ENCODE measurements around the gene HAUS7.

Gene HAUS7

GRCh38 chrX:153456161-153456560 lies 14.2 kb downstream of the HAUS7 start:
- no peak for DNase-seq (ENCODE audit: low read depth in 3 of 3)

DNA sequence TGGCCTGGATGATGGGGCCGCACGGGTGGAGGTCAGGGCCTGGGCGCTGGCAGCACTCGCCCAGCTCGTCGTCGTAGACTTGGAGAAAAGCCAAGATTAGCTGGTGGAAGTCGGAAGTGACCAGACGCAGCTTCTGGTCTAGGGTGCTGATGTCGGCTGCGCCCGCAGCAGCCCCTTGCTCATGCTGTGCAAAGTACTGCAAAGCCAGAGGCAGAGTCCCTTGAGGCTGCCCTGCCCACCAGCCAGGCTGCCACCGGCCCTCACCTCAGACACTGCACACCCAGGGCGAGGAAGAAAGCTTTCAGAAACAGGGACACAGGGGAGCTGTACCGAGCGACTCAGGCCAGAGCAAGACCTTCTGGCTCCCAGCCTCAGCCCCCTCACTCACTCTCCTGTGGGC lies 14.8 kb downstream of the HAUS7 start:
- DNase-seq (ENCODE audit: low read depth in 3 of 3): no peak

GRCh38 chrX:153454901-153455550 lies 15.3 kb downstream of the HAUS7 start:
- DNase-seq (ENCODE audit: low read depth in 3 of 3): no peak

GRCh38 chrX:153450949-153451277 lies 19.5 kb downstream of the HAUS7 start:
- no peak for DNase-seq (ENCODE audit: low read depth in 3 of 3)

DNA sequence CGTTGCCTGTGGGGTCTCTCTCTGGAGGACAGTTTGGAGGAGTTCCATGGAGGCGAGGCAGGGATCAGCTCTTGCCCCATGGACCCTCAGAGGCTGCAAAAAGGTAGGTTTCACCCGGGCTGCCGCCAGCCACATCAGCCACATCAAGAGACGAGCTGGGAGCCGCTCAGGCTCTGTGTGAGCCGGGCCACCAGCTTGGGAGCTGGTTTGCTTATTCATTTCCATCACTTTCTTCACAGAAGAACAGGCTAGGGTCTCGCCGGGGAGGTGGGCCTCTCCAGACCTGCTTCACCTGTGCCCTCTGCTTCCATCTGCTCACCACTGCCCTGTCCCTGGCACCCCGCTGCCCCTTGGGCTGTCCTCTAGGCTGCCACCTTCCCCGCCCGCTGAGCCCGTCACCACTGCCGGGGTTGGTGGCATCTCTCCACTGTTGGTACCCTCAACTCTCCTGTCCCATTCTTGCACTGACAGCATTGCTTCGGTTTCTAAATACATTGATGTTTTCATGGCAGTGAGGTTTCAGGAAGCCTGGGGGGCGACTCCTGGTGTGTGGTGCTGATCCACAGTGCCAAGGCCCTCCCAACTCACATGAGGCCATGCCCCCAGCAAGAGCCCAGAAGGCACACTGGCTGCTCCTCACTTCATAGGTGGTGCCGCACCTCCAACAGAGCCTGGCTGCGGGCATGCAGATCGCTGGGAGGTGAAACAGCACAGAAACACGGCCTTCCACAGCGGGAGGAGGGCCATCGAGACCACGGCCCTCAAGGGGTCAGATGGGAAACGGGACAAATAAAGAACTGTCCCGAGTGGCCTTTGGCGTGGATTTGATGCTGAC lies 20.0 kb downstream of the HAUS7 start:
- no peak for DNase-seq (ENCODE audit: low read depth in 3 of 3)

DNA sequence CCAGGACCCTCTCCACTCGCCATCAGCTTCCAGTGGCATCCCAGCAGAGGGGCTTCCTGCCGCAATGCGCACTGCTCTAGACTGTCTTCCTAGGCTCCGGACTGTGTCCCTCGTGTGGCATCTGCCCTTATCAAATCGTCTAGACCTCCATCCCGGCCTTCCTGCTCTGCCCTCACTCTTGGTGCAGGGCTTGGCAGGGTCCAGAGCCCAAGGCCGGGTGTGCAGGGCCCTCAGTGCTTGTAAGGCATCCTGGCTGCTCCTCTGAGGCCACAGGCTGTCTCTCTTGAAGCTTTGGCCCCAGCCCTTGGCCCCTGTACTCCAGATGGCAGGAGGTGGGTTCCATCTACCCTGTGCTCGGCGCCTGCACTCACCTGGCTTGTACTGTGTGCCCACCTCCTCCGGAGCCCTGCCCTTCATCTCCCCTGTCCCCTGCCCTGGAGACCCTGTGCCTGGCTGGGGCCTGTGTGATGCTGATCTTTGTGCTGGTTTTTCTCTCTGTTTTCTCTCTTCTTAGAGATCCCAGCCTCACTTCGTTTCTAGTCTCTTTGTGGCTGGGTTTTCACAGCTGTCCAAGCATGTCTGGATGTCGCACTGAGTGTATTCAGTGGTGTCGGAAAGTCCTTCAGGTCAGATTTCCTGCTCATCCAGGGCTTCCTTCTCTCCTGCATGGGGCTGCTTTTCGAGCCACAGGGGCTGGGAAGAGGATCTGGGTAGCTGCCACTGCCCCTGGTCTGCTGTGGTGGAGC lies 20.8 kb downstream of the HAUS7 start:
- DNase-seq (ENCODE audit: low read depth in 3 of 3): no peak

- DNase-seq (ENCODE audit: low read depth in 3 of 3): no peak
Observed at GRCh38 chrX:153448556-153449367, 21.6 kb downstream of the HAUS7 start.

GRCh38 chrX:153447581-153447960 lies 22.8 kb downstream of the HAUS7 start:
- DNase-seq (ENCODE audit: low read depth in 3 of 3): no peak

GRCh38 chrX:153446950-153447580 lies 23.3 kb downstream of the HAUS7 start:
- DNase-seq (ENCODE audit: low read depth in 3 of 3): no peak

- no peak for DNase-seq (ENCODE audit: low read depth in 3 of 3)
Observed at GRCh38 chrX:153446636-153446936, 23.8 kb downstream of the HAUS7 start.

DNA sequence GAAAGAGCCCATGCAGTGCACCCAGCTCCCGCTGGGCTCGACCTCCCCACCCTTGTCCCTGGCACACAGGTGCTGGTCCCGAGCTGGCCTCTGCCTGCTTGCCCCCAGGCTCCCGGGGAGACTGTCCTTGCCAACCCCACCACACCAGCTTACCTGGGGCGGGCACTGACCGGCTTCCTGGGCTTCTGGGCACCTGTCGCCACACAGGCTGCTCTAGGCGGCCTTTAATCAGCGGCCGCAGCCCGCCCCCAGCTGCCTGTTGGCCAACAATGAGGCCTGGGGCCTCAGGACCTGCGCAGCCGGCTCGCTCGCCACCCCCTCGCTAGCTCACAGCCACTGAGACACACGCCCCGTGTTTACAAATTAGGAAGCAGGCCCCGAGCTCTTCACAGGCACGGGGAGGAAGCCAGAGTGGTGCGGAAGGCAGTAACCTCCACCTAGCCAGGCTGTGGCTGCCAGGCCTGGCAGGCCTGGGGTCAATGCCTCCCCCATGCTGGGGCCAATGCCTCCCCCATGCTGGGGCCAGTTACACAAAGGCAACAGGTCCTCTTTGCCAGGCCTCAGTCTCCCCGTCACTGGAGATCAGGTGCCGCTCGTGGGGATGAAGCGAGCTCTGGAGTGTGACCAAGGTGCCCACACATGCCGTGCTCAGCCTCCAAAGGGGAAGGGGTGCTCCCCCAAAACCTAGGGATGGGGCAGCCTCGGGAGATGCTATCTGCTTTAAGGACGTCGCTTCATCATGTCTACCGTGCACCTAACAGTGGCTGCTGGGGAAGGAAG lies 24.3 kb downstream of the HAUS7 start, which contains the start of gene TREX2:
TREX2 (minus strand) TSS at position 201 of the 780 bp plus-strand sequence. CDS start 626 bp downstream, outside the sequence.
- no peak for DNase-seq (ENCODE audit: low read depth in 3 of 3)

GRCh38 chrX:153445106-153445855 lies 25.1 kb downstream of the HAUS7 start:
- no peak for DNase-seq (ENCODE audit: low read depth in 3 of 3)

- no peak for DNase-seq (ENCODE audit: low read depth in 3 of 3)
Observed at GRCh38 chrX:153444333-153445011, 25.9 kb downstream of the HAUS7 start.

GRCh38 chrX:153443476-153444332 lies 26.7 kb downstream of the HAUS7 start:
- no peak for DNase-seq (ENCODE audit: low read depth in 3 of 3)

GRCh38 chrX:153442463-153442862 lies 27.9 kb downstream of the HAUS7 start:
- no peak for DNase-seq (ENCODE audit: low read depth in 3 of 3)

GRCh38 chrX:153441981-153442380 lies 28.4 kb downstream of the HAUS7 start:
- DNase-seq (ENCODE audit: low read depth in 3 of 3): no peak

DNA sequence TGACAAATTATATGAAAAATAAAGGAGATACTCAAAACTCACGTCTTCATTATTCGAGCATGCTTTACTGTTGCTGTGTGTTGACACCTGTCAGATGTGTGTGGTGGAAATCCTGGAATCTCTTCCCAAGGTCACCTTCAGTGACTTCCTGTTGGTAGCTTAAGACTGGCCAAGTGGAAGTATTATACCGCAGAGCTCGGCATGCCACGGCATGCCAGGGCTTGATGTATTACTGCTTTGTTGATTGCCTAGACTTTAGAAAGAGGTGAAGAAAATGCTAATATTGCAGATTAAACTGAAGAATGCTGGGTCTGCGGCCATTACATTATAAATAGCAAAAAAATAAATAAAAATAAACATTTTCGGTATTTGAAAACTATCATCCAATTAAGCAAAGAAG lies 29.1 kb downstream of the HAUS7 start:
- no peak for DNase-seq (ENCODE audit: low read depth in 3 of 3)

DNA sequence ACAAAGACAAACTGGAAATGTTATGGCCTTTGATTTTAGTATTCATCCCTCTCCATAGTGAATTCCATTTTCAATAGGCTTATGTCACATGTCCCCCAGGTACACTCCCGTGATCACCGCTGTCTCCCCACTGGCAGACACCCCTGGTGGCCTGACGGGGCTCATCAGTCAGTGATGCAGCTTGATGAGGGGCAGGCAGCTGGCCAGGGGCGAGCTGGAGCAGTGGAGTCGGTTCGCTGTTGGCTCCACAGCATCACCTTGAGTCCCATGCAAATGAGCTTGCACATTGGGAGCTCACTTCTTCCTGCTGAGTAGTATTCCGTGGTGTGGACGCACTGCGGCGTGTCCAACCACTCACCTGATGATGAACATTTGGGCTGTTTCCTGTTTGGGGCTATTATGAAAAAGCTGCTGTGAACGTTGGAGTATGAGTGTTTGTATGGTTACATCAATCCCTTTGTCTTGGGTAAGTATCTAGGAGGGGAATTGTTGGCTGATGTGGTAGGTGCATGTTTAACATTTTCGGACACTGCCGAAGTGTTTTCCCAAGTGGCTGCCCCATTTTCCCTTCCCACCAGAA lies 29.7 kb downstream of the HAUS7 start:
- no peak for DNase-seq (ENCODE audit: low read depth in 3 of 3)

All from stimulated activated CD4-positive, alpha-beta T cell treated with anti-CD3 and anti-CD28 coated beads, TNF-alpha, amount 100 ng/mL, for 24 hours (primary cell).